IMR-90 (cell line): ENCODE results near the gene TPX2. TPM values are rescaled to one million over a fixed set of nuclear protein-coding genes. Genes with fewer than 3 reads are reported as not detected.

Source experiments
- ATAC-seq: fragments of 200-7000 bp; cut with Tn5 transposase; 2 replicates; pipeline ENCODE4 v1.9.1; 2020; ENCODE audit warnings: low read depth, mild to moderate bottlenecking, moderate library complexity
- BruUV-seq: library from RNA; stranded (reverse); fragments of 400-500 nt; replicated peaks from 2 replicates; lab custom pipeline; 2021; lab: Mats Ljungman, UMichigan
- CTCF ChIA-PET: fragments of 300-600 bp; formaldehyde crosslinking; extraction: SDS; loops from one replicate; lab custom pipeline; 2021; ENCODE audit warnings: antibody characterized with exemption; lab: Yijun Ruan, JAX
- POLR2A ChIA-PET: fragments of 300-600 bp; sonication (Branson Sonifier 250); formaldehyde crosslinking; loops from one replicate; lab custom pipeline; 2022; ENCODE audit warnings: antibody characterized with exemption; ENCODE audit not compliant: unreplicated experiment; lab: Charles Lee
- DNase-seq: peaks from one replicate; pipeline ENCODE4 v3.0.0; 2013
- H2AFZ ChIP-seq: replicated peaks from 2 replicates; pipeline ENCODE3; 2013; ENCODE audit warnings: low read length, mild to moderate bottlenecking; ENCODE audit not compliant: poor library complexity
- H2AK5ac ChIP-seq: 2 replicates; pipeline ENCODE4 v1.6.1; 2013; ENCODE audit warnings: low read depth, low read length, inconsistent platforms
- H2AK9ac ChIP-seq: replicated peaks from 2 replicates; pipeline ENCODE3; 2013; ENCODE audit warnings: mild to moderate bottlenecking, low read depth, low read length, moderate library complexity; ENCODE audit not compliant: poor library complexity
- H2BK120ac ChIP-seq: 2 replicates; pipeline ENCODE4 v1.6.1; 2013; ENCODE audit warnings: low read depth, low read length, inconsistent platforms
- H2BK15ac ChIP-seq: 3 replicates; pipeline ENCODE4 v1.6.1; 2013; ENCODE audit warnings: low read depth, low read length, inconsistent platforms
- H2BK20ac ChIP-seq: 2 replicates; pipeline ENCODE4 v1.6.1; 2013; ENCODE audit warnings: low read depth, mild to moderate bottlenecking, inconsistent platforms, low read length, moderate library complexity
- H2BK5ac ChIP-seq: 2 replicates; pipeline ENCODE4 v1.6.1; 2013; ENCODE audit warnings: mild to moderate bottlenecking, low read depth, low read length, inconsistent platforms; ENCODE audit not compliant: poor library complexity, severe bottlenecking
- H3K14ac ChIP-seq: replicated peaks from 2 replicates; pipeline ENCODE4 v1.6.1; 2013; ENCODE audit warnings: low read depth, low read length, inconsistent platforms
- H3K18ac ChIP-seq: 2 replicates; pipeline ENCODE4 v1.6.1; 2013; ENCODE audit warnings: low read depth, low read length, control low read depth
- H3K23ac ChIP-seq: 2 replicates; pipeline ENCODE4 v1.6.1; 2013; ENCODE audit warnings: low read depth, low read length, inconsistent platforms
- H3K27ac ChIP-seq: 2 replicates; pipeline ENCODE4 v1.5.1; 2013; ENCODE audit warnings: mild to moderate bottlenecking, control low read depth, low read length; ENCODE audit not compliant: insufficient read depth
- H3K27me3 ChIP-seq: 2 replicates; pipeline ENCODE4 v1.6.1; 2013; ENCODE audit warnings: low read length; ENCODE audit not compliant: control insufficient read depth, insufficient read depth
- H3K36me3 ChIP-seq: 2 replicates; pipeline ENCODE4 v1.6.1; 2013; ENCODE audit warnings: low read length, mixed read lengths; ENCODE audit not compliant: control insufficient read depth, insufficient read depth
- H3K4ac ChIP-seq: 2 replicates; pipeline ENCODE4 v1.6.1; 2013; ENCODE audit warnings: low read depth, low read length, inconsistent platforms
- H3K4me1 ChIP-seq: 2 replicates; pipeline ENCODE4 v1.6.1; 2013; ENCODE audit warnings: low read length, mixed read lengths; ENCODE audit not compliant: control insufficient read depth, insufficient read depth
- H3K4me2 ChIP-seq: 2 replicates; pipeline ENCODE4 v1.6.1; 2013; ENCODE audit warnings: low read depth, mild to moderate bottlenecking, control low read depth, low read length, moderate library complexity
- H3K4me3 ChIP-seq: 2 replicates; pipeline ENCODE4 v1.5.1; 2013; ENCODE audit warnings: low read depth, mild to moderate bottlenecking, control low read depth, low read length, moderate library complexity; ENCODE audit not compliant: insufficient read depth
- H3K56ac ChIP-seq: 2 replicates; pipeline ENCODE4 v1.6.1; 2013; ENCODE audit warnings: low read length, inconsistent platforms; ENCODE audit not compliant: insufficient read depth; ENCODE audit errors: extremely low read depth
- H3K79me1 ChIP-seq, 2 experiments: 2 replicates each; pipeline ENCODE4 v1.6.1; 2013; ENCODE audit warnings: low read length in 2 of 2, inconsistent platforms in 1 of 2, low read depth in 1 of 2
- H3K9ac ChIP-seq: 2 replicates; pipeline ENCODE4 v1.6.1; 2013; ENCODE audit warnings: low read depth, low read length, control low read depth
- H3K9me1 ChIP-seq: 2 replicates; pipeline ENCODE4 v1.6.1; 2013; ENCODE audit warnings: low read length, inconsistent platforms; ENCODE audit not compliant: insufficient read depth
- H3K9me3 ChIP-seq: 2 replicates; pipeline ENCODE4 v1.6.1; 2013; ENCODE audit warnings: low read length; ENCODE audit not compliant: control insufficient read depth, insufficient read depth
- H4K20me1 ChIP-seq: 2 replicates; pipeline ENCODE4 v1.6.1; 2013; ENCODE audit warnings: low read length, inconsistent platforms; ENCODE audit not compliant: insufficient read depth
- H4K5ac ChIP-seq: 2 replicates; pipeline ENCODE4 v1.6.1; 2013; ENCODE audit warnings: mild to moderate bottlenecking, low read depth, low read length, control low read depth
- H4K8ac ChIP-seq, 2 experiments: 2 replicates each; pipeline ENCODE4 v1.6.1; 2013; ENCODE audit warnings: low read depth in 2 of 2, low read length in 2 of 2, control low read depth in 1 of 2, inconsistent platforms in 1 of 2
- H4K91ac ChIP-seq: 2 replicates; pipeline ENCODE4 v1.6.1; 2013; ENCODE audit warnings: low read depth, low read length, inconsistent platforms; ENCODE audit not compliant: insufficient read depth
- FOS ChIP-seq: fragments of 150-350 bp; IDR thresholded peaks from 2 replicates; pipeline ENCODE4 v1.6.1; 2016; ENCODE audit warnings: low read depth, low read length
- MAFK ChIP-seq: IDR thresholded peaks from 2 replicates; pipeline ENCODE4 v1.6.1; 2012; ENCODE audit warnings: low read depth, low read length, improper control_type of control experiment
- MAZ ChIP-seq: IDR thresholded peaks from 2 replicates; pipeline ENCODE4 v1.6.1; 2012; ENCODE audit warnings: low read depth, mild to moderate bottlenecking, low read length, improper control_type of control experiment, moderate library complexity, borderline replicate concordance
- RCOR1 ChIP-seq: IDR thresholded peaks from 2 replicates; pipeline ENCODE4 v1.6.1; 2012; ENCODE audit warnings: mild to moderate bottlenecking, low read length, improper control_type of control experiment; ENCODE audit not compliant: insufficient replicate concordance
- WGBS, 2 experiments: methylation state at CpG; one replicate each; pipeline versions ENCODE4 v1.1.5 to v1.1.7; 2013; ENCODE audit warnings: missing lambda C conversion rate in 2 of 2; ENCODE audit not compliant: insufficient read length in 1 of 2; ENCODE audit errors: extremely low coverage in 2 of 2; 5-methylcytosine and 5-hydroxymethylcytosine counted together
- dilution Hi-C: fragments of 300-500 bp; cut with HindIII; formaldehyde crosslinking; loops from one replicate; pipeline ENCODE4 v1.14.3; 2018; ENCODE audit warnings: low sequenced_read_pairs; ENCODE audit not compliant: unreplicated experiment
- in situ Hi-C: fragments of 300-500 bp; cut with MboI; formaldehyde crosslinking; loops from 3 replicates; pipeline ENCODE4 v1.14.3; 2019; ENCODE audit warnings: low sequenced_read_pairs, inconsistent platforms, mixed read lengths
- intact Hi-C: fragments of 100-400 bp; cut with micrococcal nuclease; formaldehyde crosslinking; loops from 2 replicates; pipeline ENCODE4 v1.10.0; 2022
- polyA plus RNA-seq, 3 experiments: library from polyadenylated mRNA; depleted of rRNA; stranded (reverse); fragments of >200 nt; gene quantifications; 2 replicates each; pipeline ENCODE4 v1.2.3, GENCODE V29; 2012; ENCODE audit warnings: low replicate concordance in 1 of 3
- total RNA-seq: library from RNA; depleted of rRNA; stranded (reverse); fragments of >200 nt; gene quantifications from 2 replicates; pipeline ENCODE4 v1.2.3, GENCODE V29; 2012

Gene TPX2
- total and polyA plus RNA-seq, 2 of the 4 experiments (the other 2 are of a cell fraction), result 28.5 to 72.2 TPM

DNA sequence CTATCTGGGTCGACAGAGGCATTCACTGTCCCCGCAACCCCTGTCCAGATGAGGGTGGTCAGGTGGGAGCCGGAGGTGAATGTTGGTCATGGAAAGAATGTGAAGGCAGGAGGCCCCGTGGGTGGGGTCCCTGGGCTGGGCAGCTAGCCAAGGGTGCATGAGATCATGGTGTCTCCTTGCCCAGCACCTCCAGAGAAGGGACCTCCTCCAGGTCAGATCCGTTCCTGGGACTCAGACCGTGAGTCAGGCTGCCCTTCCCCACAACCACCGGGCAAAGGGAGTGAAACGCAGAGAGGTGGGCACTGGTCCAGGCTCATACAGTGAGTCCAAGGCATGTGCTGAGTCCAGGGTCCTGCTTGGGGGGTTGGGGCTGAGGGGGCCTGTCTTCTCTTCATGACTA, 102.8 kb downstream of the TPX2 start:
- dilution Hi-C loops, result no loop called here
- H3K14ac ChIP-seq, result no peak overlapping the region
- no peak overlapping the region for H3K9ac ChIP-seq
- H4K20me1 ChIP-seq, result peaks cover 22% of the 10 kb centered on the region
- no peak overlapping the region for H3K23ac ChIP-seq
- DNase-seq (peak; percentile 66), ATAC-seq (peak; percentile 48)
- BruUV-seq, result no TSS peak
- H3K9me1 ChIP-seq, result peaks cover 23% of the 10 kb centered on the region
- H4K91ac ChIP-seq, result no peak overlapping the region
- intact Hi-C loops, result no loop called here
- H4K8ac ChIP-seq, result peak overlapping the region in 1 of 2 experiments; percentile 42; a peak in 1 of 4 replicates
- no peaks in the 10 kb centered on the region for H3K36me3 ChIP-seq
- no peak overlapping the region for H2BK15ac ChIP-seq
- no peak overlapping the region for H2BK5ac ChIP-seq
- no peak overlapping the region for H4K5ac ChIP-seq
- WGBS, 2 experiments, result 47% methylated on average over 4 of the region's 8 CpGs; no CpG with 5 or more reads in 1 of the 2 experiments
- no peaks in the 10 kb centered on the region for H3K9me3 ChIP-seq
- ChIA-PET POLR2A (interaction anchor here (0.6 kb wide), 1 partner anchor 96 kb away, joined by 3 read pairs; no protein-coding TSS in a partner anchor), CTCF (interaction anchor here (1.0 kb wide), 1 partner anchor 12 kb away, joined by 3 read pairs; no protein-coding TSS in a partner anchor)
- H3K4me3 ChIP-seq, result no peak overlapping the region
- peaks cover 3% of the 10 kb centered on the region; the same call in 1 of the 2 replicates for H3K27me3 ChIP-seq
- H3K4me1 ChIP-seq, result peaks cover 21% of the 10 kb centered on the region
- in situ Hi-C loops, result loop anchor here (25.0 kb wide), 2 partner anchors 645 to 820 kb away; partner anchors contain the start of gene C20orf203
- TF ChIP-seq MAZ (0 out of 2 replicates have a peak, but pooled peaks have one; percentile 24), FOS (0 out of 2 replicates have a peak, but pooled peaks have one; percentile 15), MAFK (no peak), RCOR1 (no peak)
- H2BK20ac ChIP-seq, result peak overlapping the region; percentile 46; the same call in 1 of the 2 replicates
- 0 out of 4 replicates have a peak, but pooled peaks cover 0 to 2% of the 10 kb centered on the region in 2 experiments for H3K79me1 ChIP-seq
- peak overlapping the region; percentile 58; the same call in 1 of the 2 replicates for H2AK5ac ChIP-seq
- H3K4ac ChIP-seq, result peak overlapping the region; percentile 65
- H2AFZ ChIP-seq, result peak overlapping the region; percentile 19
- 0 out of 2 replicates have a peak overlapping the region, but pooled peaks have one; percentile 18 for H3K4me2 ChIP-seq
- H3K56ac ChIP-seq, result no peak overlapping the region
- no peak overlapping the region for H3K18ac ChIP-seq
- H3K27ac ChIP-seq, result no peak overlapping the region
- H2BK120ac ChIP-seq, result peak overlapping the region; percentile 32; the same call in 1 of the 2 replicates
- H2AK9ac ChIP-seq, result peak overlapping the region; percentile 35
